Kidney (tissue), 14 donors: ENCODE data around the gene TPK1. TPM values are rescaled to one million over a fixed set of nuclear protein-coding genes. Genes with fewer than 3 reads are reported as not detected.
A peak's percentile ranks its signal among the peaks of the same experiment; 100 is the strongest.

Experiments
- DNase-seq, 5 donors: peaks; one replicate each; pipeline ENCODE4 v3.0.0-alpha.2; 2013 to 2020
- FAIRE-seq: peaks from 2 replicates; lab custom pipeline; 2012; peaks lifted over from hg19 to GRCh38; lab: Jason Lieb, UNC
- H3K27ac ChIP-seq, 2 donors: one replicate each; pipeline ENCODE4 v1.7.0; 2013; ENCODE audit warnings: low read depth in 2 of 2, low read length in 2 of 2, inconsistent platforms in 1 of 2
- H3K27me3 ChIP-seq: one replicate; pipeline ENCODE4 v1.7.1; 2013; ENCODE audit warnings: low read length, inconsistent platforms; ENCODE audit not compliant: control insufficient read depth, insufficient read depth
- H3K36me3 ChIP-seq, 3 donors: one replicate each; pipeline versions ENCODE4 v1.7.0 to v1.7.1; 2013; ENCODE audit warnings: low read length in 3 of 3, control low read depth in 1 of 3, inconsistent platforms in 1 of 3; ENCODE audit not compliant: insufficient read depth in 3 of 3, control insufficient read depth in 2 of 3
- H3K4me1 ChIP-seq, 3 donors: one replicate each; pipeline versions ENCODE4 v1.7.0 to v1.7.1; 2013; ENCODE audit warnings: low read length in 3 of 3, inconsistent platforms in 1 of 3, low read depth in 1 of 3; ENCODE audit not compliant: control insufficient read depth in 2 of 3, insufficient read depth in 2 of 3
- H3K4me3 ChIP-seq, 3 donors: one replicate each; pipeline versions ENCODE4 v1.7.0 to v1.8.1; 2013; ENCODE audit warnings: low read length in 3 of 3, control low read depth in 1 of 3, inconsistent platforms in 1 of 3
- H3K9ac ChIP-seq, 3 donors: one replicate each; pipeline versions ENCODE4 v1.7.0 to v1.7.1; 2013; ENCODE audit warnings: low read length in 3 of 3, control low read depth in 1 of 3, inconsistent platforms in 1 of 3
- H3K9me3 ChIP-seq, 3 donors: one replicate each; pipeline versions ENCODE4 v1.7.0 to v1.7.1; 2013; ENCODE audit warnings: low read length in 3 of 3, control low read depth in 1 of 3, inconsistent platforms in 1 of 3; ENCODE audit not compliant: control insufficient read depth in 2 of 3, insufficient read depth in 1 of 3
- intact Hi-C: fragments of 100-400 bp; cut with DNase I; formaldehyde crosslinking; loops from one replicate; pipeline ENCODE4 v1.11.1; 2022
- polyA plus RNA-seq: library from polyadenylated mRNA; stranded (reverse); fragments of 350-450 nt; fragmentation: Illumina TruSeq; extraction: RNeasy Lipid Tissue Mini Kit (QIAGEN cat#74804); gene quantifications from one replicate; pipeline ENCODE4 v1.2.3, GENCODE V29; 2014; ENCODE audit warnings: low read depth, low replicate concordance; ENCODE audit not compliant: insufficient read depth
- total RNA-seq: library from RNA; stranded (reverse); fragmentation: NEBNext Ultra II Directional; extraction: Animal tissue kit (Norgen Biotek cat#: 25700); gene quantifications from one replicate; pipeline ENCODE4 v1.2.1, GENCODE V29; 2021
- TF ChIP-seq, protein P1 (sequence below): IDR thresholded peaks from 3 replicates; pipeline ENCODE4 v1.5.1; 2012; ENCODE audit warnings: mild to moderate bottlenecking, moderate library complexity, borderline replicate concordance; ENCODE audit not compliant: insufficient read depth; ENCODE audit errors: extremely low read depth
- donor health status: control.
- donor health status: control.
- donor health status: control.
- donor health status: control.
- donor health status: control.
- donor health status: DM: yes; HTN: yes; CAD: no.
- donor health status: Normal renal cell carcinoma (clear cell type).

TPK1 gene
- total and polyA plus RNA-seq, 2 donors from 2014 or later, result 5.3 to 15.5 TPM

DNA sequence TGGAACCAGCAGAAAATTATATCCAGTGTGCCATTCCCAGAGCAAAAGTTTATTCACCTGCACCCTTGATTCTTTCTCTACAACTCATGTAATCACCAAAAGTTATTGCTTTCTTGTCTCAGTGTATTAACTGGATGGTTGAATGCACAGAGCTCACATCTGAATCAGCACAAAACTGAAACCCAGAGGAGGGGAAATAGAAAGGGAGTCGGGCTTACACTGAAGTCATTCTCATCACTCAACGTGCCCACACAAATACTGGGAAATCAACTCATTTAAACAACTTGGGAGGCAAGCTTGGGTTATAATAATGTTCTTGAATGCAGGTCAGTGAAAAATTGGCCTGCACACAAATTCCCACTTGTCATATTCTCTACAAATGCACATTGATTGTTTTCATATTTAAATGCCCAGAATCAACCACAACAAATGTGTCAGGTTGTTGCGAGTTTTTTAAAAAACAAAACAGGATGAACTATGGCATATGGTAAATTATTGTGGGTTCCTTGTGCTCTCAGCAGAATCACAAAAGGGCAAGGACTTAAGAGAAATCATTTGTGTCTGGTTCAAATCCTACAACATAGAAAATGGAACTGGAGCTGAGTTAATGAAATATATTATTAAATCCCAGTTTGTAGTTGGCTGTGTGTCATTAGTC lies 306.5 kb downstream of the TPK1 start:
- no peaks in the 10 kb centered on the region for H3K9me3 ChIP-seq
- TF ChIP-seq, protein P1, sequence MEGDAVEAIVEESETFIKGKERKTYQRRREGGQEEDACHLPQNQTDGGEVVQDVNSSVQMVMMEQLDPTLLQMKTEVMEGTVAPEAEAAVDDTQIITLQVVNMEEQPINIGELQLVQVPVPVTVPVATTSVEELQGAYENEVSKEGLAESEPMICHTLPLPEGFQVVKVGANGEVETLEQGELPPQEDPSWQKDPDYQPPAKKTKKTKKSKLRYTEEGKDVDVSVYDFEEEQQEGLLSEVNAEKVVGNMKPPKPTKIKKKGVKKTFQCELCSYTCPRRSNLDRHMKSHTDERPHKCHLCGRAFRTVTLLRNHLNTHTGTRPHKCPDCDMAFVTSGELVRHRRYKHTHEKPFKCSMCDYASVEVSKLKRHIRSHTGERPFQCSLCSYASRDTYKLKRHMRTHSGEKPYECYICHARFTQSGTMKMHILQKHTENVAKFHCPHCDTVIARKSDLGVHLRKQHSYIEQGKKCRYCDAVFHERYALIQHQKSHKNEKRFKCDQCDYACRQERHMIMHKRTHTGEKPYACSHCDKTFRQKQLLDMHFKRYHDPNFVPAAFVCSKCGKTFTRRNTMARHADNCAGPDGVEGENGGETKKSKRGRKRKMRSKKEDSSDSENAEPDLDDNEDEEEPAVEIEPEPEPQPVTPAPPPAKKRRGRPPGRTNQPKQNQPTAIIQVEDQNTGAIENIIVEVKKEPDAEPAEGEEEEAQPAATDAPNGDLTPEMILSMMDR, result no peak
- no peaks in the 10 kb centered on the region for H3K36me3 ChIP-seq
- no peak overlapping the region for H3K4me3 ChIP-seq
- no peak overlapping the region for H3K27ac ChIP-seq
- intact Hi-C loops, result no loop called here
- H3K9ac ChIP-seq, result no peak overlapping the region
- peaks cover 0 to 18% (median 0%) of the 10 kb centered on the region in 3 donors for H3K4me1 ChIP-seq
- no peaks in the 10 kb centered on the region for H3K27me3 ChIP-seq
- DNase-seq (peak in 2 of 5 donors; percentile 74 to 77), FAIRE-seq (no peak)

DNA sequence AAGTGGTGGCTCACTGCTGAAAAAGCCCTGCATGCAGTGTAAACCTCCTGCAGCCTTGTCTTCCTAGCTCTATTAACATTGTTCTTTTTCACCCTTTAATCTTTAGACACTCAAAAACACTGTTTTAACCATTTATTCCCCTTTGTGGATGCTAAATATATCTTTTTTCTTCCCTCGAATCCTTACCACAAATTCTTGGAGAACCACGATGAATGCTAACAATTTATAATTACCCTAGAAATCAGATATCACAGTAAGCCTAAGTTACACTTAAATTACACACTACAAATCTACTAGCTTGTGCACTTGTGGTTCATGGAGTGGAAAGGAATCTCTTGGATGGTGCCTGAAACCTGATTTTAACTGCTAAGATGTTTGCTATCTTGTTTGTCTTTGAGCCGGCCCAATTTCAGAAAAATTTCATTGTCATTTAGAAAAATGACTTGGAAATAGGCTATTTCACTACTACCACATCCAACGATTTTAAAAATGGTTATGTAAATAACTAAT lies 307.3 kb downstream of the TPK1 start:
- intact Hi-C loops, result no loop called here
- no peak for FAIRE-seq
- TF ChIP-seq, protein P1, result no peak

DNA sequence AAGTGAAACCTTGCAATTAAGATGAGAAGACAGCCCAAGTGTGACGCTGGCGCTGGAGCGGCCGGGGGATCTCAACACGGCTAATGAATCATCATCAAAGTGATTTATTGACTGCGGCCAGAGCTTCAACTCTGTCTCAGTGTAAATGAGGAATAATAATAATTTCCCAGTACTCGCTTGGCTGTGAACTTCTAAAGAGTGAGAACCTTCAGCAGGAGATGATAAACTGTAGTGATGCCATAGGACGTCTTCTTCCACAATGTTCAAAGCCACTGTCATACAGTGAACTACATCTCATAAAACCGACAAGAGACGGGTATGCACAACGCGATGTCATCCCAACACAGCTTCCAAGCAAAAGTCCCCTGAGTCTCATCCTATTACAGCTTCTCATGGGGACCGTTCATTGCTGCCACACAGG lies 308.8 kb downstream of the TPK1 start:
- no peak overlapping the region for H3K27ac ChIP-seq
- H3K4me1 ChIP-seq, result peaks cover 0 to 18% (median 0%) of the 10 kb centered on the region in 3 donors
- no peaks in the 10 kb centered on the region for H3K9me3 ChIP-seq
- H3K4me3 ChIP-seq, result peak overlapping the region in 1 of 3 donors; percentile 26
- H3K36me3 ChIP-seq, result no peaks in the 10 kb centered on the region
- H3K9ac ChIP-seq, result no peak overlapping the region
- intact Hi-C loops, result no loop called here
- TF ChIP-seq, protein P1, result no peak
- DNase-seq (peak in 4 of 5 donors; percentile 85 to 95 (median 89)), FAIRE-seq (no peak)
- H3K27me3 ChIP-seq, result no peaks in the 10 kb centered on the region

More for the DNA sequence above, 307.3 kb downstream of the TPK1 start:
- DNase-seq, result peak in 2 of 5 donors; percentile 73 to 82
- Histone ChIP-seq H3K27me3 (no peaks in the 10 kb centered on the region), H3K4me3 (no peak overlapping the region), H3K9me3 (no peaks in the 10 kb centered on the region), H3K27ac (no peak overlapping the region), H3K36me3 (no peaks in the 10 kb centered on the region), H3K9ac (no peak overlapping the region), H3K4me1 (peaks cover 0 to 18% (median 0%) of the 10 kb centered on the region in 3 donors)
